IPS-NIHi7 (cell line): ENCODE measurements around the gene TRAF1.
"Not testable (repeated sequence)": the region's sequence is repeated elsewhere in the genome, so short reads cannot be mapped to it uniquely, and the experiment has no call there.

Experiments used
- DNase-seq: peaks from one replicate; pipeline ENCODE4 v3.0.0; 2012; ENCODE audit warnings: mixed read lengths; ENCODE audit errors: extremely low spot score

Gene TRAF1, protein sequence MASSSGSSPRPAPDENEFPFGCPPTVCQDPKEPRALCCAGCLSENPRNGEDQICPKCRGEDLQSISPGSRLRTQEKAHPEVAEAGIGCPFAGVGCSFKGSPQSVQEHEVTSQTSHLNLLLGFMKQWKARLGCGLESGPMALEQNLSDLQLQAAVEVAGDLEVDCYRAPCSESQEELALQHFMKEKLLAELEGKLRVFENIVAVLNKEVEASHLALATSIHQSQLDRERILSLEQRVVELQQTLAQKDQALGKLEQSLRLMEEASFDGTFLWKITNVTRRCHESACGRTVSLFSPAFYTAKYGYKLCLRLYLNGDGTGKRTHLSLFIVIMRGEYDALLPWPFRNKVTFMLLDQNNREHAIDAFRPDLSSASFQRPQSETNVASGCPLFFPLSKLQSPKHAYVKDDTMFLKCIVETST

DNA sequence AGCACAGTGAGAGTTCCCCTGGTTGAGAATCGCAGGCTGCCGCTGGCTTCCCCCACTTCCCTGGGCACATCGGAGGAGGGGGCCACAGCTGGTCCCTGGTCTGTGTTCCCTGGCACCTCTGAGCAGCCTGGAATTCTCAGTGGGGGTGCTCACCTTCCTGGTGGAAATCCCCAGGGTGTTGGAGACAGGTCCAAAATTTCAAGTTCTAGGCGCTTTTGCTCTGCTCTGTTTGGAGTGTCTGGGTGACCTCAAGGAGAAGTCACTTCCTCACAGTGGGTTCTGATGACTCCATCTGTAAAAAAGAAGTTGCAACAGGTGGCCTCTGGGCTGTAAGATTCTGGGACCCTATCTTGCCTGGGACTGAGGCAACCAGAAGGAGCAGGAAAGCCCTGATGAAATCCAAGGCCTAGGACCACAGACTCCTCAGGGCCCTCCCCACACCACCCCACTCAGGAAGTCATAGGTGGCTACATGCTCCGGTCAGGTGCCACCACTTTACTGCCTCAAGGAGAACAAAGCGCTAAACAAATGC lies at the start of gene TRAF1:
TRAF1 (minus strand) TSS at position 400 of the 532 bp plus-strand sequence. CDS start 721 bp downstream, outside the sequence.
- DNase-seq, result no peak

DNA sequence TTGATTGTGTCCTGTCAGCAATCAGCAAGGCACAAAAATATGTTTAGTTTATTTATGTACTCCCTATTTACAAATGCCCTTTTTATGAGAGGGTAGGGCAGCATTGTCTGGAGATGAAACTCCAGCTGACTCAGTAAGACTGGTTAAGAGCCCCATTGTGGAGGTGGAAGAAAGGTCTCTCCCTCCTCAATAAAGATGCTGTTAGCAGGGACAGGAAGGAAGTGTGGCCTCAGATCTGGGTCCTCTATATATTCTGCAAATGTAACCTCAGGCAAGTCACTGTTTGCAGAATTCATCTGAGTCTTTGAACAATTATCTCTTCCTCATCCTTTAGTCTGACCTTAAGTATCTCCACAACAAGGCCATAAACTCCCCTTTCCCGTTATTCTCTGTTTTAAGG lies 48.3 kb upstream of the TRAF1 start:
- no peak for DNase-seq

DNA sequence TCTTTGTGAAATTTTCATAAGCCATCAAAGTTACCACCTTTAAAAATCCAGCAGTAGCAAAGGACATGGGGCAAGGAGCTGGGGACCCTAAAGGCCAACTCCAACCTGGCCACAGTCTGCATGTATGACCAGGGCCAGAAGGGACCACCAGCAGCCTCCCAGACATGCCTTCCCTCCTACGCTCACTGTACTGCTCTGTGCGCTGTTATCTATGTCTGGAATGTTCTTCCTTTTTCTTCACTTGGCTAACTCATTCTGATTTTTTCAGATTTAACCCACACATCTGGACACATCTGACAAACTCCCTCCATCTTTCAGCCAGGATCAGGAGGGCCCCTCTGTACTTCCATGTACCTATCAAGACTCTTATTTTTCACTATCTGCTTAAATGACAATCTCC lies 47.6 kb upstream of the TRAF1 start:
- DNase-seq, result no peak

DNA sequence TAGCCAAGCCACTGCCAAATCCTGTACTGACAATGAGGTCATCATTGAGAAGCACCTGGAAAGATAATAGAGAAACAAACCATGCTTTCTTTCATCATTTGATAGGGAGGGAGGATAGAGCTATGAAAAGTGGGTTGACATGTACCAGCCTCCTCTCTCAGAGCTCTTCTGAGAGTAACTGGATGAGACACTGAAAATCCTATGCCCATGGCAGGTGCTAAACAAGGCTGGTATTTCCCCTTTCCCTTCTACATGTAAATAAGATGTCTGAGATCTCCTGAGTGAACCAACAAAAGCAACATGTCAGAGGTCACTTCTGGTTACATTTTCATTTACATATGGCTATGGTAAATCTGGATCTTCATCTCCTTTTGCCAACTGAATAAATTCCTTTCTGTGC lies 45.3 kb upstream of the TRAF1 start:
- no peak for DNase-seq

DNA sequence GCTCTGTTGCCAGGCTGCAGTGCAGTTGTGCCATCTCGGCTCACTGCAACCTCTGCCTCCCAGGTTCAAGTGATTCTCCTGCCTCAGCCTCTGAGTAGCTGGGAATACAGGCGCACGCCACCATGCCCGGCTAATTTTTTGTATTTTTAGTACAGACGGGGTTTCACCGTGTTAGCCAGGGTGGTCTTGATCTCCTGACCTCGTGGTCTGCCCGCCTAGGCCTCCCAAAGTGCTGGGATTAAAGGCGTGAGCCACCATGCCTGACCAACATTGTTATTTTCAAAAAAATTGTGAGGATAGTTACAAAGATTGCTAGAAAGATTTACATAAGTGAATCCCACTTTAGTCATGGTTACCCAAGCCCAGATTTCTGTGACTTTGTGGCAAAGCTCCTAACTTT lies 44.9 kb upstream of the TRAF1 start:
- not testable (repeated sequence) for DNase-seq

DNA sequence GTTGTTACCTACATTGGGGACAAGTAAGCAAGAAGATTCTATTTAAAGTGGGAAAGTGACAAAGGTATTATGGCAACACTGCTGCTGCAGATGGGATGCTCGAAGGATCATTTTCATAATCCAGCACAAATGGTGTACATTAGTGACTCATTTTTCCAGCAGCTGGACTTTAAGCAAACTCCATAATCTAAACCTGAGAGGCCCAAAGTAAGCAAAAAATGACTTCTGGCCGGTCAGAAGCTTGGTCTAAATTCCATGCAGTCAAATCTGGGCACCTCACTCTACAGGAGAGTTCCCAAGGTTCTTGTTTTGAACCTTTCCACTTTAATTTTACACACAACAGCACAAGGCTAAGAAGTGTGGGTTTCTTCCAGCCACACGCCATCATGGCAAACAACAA lies 43.6 kb upstream of the TRAF1 start:
- DNase-seq, result no peak

DNA sequence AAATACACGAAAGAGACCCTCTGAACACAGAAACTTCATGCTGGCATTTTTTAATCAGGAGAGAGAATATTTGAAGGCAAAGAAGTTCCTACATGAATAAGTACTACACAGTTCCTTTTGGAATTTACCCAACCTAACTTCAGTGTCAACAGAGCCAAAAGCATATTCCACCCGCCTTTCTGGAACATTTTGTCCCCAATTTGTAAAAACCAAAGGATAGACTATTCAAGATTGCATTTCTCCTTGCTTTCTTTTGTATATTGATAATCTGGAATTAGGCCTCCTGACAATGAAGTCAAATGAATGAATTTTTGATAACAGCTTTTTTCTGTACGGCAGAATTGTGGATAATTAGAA lies 39.4 kb upstream of the TRAF1 start:
- no peak for DNase-seq

DNA sequence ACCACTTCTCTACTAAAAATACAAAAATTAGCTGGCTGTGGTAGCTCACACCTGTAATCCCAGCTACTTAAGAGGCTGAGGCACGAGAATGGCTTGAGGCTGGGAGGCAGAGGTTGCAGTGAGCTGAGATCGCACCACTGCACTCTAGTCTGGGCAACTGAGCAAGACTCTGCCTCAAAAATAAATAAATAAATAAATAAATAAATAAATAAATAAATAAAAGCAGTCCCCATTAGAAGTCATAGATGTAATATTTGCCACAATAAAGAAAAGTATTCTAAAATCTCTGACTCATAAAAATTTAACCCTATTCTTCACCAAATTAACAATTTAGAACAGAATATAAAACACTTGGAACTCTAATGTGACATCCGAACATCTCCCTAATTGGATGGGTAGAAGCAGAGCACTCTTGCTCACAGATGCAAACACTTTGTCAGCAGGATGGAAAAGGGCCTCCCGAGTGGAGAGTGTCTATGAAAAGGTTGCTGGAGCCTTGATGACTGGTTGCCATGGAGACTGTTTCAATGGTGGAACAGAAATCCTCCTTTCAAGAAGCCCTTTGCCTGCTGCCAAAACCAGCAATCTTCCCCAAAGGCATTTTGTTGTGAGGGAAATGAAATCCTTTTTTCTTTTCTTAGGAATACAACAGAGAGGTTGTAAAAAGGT lies 38.9 kb upstream of the TRAF1 start:
- DNase-seq, result peak; percentile 51

DNA sequence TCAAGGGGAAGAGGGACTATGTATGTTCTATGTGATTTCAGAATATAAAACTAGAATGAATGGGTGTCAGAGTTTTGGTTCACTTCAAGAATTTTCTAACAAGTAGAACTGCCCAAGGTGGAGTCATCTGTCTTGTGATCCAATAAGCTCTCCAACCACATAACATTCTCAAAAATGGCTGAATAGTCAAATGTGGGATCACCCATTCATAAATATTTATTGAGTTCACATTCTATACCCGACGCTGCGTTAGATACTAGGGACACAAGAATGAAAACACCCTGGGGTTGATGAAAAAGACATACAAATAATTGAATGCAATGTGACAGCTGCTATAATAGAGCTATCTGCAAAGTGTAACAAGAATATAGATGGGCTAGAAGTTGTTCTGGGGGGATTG lies 35.3 kb upstream of the TRAF1 start:
- DNase-seq, result no peak

DNA sequence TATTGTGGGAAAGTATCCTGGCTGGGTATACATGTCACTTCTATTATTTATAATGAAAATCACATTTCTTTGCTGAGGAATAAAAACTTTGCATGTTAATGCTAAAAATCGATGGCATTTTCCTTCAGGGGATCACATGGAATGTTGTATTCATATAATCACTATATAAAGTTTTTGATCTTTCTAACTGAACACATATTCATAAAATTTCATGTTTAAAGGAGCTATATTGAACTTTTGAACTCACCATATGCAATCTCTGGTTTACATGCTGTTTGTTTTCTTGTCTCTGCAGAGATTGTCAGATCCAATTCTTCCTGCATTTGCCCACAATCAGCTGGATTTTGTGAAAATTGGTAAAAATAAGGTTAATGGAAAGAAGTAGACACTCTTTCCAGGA lies 33.4 kb upstream of the TRAF1 start:
- no peak for DNase-seq

DNA sequence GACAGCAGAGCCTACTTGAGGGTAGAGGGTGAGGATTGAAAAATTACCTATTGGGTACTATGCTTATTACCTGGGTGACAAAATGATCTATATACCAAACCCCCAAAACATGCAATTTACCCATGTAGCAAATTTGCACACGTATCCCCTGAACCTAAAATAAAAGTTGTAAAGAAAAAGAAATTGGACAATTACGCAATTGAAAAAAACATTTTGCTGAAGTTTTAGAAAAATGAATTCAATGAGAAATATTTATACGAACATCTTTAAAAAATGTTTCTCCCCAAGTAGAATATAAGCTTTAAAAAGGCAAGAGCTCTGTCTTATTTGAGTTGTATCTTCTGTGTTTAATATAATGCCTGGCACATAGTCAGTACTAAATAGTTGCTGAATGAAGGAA lies 30.3 kb upstream of the TRAF1 start:
- DNase-seq, result no peak

DNA sequence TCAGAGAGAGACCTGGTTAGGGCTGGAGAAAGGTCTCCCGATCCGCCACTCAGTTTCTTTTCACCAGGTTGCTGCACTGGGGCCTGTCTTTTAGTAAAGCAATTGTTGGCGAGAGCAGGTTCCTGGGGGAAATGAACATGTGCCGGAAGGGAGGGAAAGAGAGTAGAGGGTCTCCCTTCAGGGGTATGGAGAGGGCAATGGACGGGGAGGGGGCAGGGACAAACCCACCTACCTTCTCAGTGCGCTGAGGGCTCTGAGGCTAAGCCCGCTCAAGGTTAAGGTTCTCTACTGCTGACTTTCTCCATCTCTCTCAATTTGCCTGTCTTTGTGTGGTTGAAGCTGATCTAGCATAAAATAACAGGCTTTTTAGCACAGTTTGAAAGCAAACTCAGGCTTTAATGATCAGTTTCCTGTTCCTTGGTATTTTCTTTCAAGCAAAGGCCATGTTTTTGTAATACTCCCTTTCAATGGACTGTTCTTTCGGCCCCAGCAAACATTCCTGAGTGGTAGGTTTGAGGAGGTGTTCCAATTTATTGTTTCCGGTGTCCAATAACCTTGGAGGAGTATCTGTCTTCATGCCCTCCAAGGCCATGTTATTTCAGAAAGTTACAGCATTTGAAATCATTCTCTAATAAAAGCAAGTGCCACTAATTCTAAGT lies 25.5 kb upstream of the TRAF1 start:
- no peak for DNase-seq

DNA sequence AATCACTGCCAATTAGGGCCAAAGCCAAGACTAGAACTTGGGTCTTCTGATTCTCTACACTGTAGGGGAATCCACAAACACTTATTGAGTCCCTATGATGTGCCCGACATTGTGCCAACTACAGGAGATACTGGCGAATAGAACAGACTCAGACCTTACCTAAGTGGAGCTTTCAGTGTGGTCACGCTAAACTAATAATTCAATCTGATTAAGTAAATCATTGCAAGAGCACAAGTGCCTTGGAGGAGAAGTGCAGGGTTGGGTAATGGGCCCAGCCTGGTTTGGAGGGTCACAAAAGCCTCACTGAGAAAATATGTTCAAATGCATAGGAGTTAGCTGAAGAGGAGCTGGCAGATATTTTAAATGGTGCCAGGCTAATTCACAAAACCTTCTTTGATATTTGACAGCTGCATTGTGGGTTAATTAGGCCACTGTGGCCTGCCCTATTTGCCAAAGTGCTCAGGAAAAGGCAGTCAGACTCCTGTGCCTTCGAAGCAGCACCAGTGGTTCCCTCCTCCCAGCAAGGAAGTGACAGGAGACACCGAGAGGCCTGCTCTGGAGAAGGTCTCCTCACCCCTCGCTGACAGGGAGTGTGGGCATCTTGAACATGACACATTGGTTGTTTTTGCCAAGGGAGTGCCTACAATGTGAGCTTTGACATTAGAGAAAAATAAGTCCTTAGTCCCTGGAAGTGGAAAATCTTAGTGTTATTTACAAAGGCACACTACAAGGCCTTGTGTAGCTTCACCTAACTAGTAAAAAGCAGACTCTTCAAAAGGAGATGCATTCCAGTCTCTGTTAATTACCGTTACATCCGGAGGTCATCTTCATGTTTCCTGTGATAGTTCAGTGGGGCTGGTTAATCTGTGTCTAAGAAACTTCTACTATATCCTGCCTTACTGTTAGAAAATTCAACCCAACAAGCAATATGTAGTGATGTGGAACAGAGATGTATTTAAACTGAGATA lies 24.1 kb upstream of the TRAF1 start:
- DNase-seq, result no peak

DNA sequence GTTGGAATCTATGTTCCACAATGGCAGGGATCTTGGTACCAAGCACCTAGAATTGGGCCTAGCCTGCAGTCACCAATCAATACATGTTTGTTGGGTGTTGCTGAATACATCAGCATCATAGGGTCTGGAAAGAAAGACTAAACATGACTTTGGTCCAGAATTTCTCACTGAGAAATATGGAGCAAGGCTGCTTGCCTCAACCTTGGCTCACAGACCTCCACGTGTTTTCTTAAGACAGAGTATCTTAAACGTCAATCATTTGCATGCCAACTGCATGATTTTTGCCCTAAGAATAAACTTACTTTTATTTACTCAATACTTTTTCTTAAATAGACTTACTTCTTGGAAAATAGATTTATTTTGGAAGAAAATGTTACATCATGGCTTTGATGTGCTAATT lies 22.7 kb upstream of the TRAF1 start:
- DNase-seq, result no peak

DNA sequence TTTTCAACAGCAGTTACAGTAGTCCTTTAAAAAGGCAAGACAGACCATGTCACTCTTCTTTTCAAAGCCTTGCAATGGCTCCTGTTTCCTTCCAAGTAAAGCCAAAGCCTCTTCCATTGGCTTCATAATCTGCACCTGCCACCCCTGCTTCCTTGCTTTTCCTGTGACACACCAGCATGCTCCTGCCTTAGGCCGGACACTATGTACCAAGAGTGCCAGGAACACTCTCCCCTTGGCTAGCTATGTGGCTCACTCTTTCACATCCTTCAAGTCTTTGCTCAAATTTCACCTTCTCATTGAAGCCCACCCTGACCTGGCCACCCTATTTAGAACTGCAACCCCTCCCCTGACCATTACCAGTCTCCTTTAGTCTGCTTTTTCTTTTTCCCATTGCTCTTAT lies 22.2 kb upstream of the TRAF1 start:
- DNase-seq, result no peak

DNA sequence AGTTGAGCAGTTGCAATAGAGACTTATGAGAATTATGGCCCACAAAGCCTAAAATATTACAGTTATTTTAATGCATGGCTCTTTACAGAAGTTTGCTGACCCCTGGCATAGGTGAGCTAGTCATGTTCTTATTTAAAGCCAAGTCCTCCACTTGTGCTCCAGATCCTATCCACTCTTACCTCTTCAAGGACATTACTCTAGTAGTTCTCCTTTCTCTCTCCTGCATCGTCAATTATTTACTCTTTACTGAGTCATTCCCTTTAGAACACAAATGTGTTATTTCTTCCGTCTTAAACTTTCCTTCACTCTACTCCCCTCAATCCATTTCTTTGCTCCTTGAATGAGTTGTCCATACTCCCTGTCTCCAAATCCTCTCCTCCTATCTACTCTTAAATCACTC lies 20.6 kb upstream of the TRAF1 start:
- DNase-seq, result no peak

DNA sequence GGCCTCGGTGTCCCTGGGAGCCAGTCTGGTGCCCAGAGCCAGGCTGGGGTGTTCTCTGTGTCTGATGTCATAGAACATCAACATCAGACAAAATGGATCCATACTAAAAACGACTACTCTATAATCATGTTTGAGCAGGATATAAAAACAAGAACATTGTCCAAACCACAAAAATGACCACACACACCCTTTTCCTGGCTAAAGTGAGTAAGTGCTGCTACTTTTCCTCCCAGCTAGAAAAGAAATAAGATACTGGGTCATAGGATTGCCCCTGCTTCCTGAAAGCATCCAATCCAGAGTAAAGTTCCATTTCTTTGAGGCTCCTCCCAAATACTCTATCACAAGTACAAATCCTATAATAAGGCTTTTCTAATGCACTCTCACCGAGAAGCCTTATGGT lies 19.7 kb upstream of the TRAF1 start:
- DNase-seq, result no peak

DNA sequence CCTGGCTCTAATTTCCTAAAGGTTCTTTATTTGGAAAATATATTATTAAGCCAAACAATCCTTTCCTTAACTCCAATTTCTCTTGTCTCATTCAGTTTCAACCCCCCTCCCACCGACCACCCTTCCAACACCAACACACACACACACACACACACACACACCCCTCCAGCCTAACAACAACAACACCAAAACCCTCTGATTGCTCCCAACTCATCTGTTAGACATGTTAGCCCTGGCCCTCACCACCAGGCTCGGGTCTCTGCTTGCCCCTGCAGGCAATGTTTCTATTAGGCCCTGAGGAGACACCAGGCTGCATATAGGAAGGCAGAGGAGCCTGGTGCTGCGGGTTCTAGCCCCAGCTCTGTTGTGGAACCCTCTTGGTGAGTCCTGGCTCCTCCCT lies 18.4 kb upstream of the TRAF1 start:
- DNase-seq, result no peak

DNA sequence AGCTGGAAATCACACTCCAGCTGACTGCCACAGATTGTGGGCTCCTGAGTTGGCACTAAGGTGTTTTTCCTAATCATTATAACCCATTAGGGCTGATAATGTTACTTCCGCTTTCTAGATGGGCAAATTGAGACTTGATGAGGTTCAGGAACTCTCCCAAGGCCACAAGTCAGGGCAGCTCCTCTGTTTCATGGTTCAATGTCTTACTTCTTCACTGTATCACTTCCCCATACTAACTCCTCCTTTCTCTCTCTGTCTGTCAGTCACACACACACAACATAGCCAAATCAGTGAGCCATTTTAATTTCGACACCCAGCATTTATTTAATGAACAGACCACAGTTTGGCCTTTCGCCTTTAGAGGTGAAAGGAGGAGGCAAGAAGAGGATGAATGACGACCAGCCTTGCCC lies 17.8 kb upstream of the TRAF1 start:
- no peak for DNase-seq

DNA sequence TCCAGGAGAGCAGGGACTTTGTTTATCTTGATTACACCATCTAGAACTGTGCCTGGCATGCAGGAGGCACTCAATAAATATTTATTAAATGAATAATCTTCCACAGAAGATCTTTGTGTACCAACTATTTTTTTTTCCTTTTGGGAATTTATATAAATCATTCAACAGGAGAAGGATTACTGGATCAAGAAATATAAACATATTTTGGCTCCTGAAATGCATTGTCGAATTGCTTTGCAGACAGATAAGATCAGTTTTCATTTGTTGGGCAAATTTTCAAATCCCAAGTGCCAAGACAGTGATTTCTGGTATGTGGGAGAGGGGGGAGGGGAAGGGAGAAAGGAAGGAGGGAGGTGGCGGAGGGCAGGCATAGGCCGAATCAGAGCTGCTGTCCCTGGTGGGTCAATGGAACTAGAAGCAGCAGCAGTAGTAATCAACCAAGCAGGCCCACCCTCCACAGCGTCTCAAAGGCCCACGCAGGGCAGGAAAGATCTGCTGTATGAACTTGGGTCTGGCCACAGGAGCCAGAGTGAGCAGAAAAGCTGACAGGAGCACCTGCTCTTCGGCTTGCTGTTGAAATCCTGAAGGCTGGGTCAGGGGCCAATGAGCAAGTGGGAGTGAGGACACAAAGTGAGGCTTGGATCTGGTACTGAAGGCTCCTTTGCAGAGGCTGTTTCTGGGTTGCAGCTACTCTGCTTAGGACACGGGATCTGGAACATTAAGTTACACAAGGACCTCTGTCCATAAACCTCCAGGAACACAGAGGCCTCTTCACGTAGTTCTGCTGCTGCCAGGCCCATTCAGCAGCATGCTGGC lies 15.8 kb upstream of the TRAF1 start:
- no peak for DNase-seq
